SH-SY5Y (cell line): ENCODE data around the gene HSF4.

ENCODE experiments used
- GATA2 ChIP-seq: IDR thresholded peaks from 2 replicates; pipeline ENCODE4 v1.6.1; 2011; ENCODE audit warnings: mild to moderate bottlenecking, low read depth, low read length
- GATA3 ChIP-seq: IDR thresholded peaks from 2 replicates; pipeline ENCODE4 v1.6.1; 2011; ENCODE audit warnings: low read depth, mild to moderate bottlenecking, low read length, moderate library complexity

The HSF4 gene

GRCh38 chr16:67164599-67165061, at the start of gene HSF4:
Gene HSF4, plus strand, starts transcription at chr16:67164745. Its CDS starts 67 bp downstream, at chr16:67164812.
- TF ChIP-seq GATA3: no peak
- no peak for TF ChIP-seq GATA2

GRCh38 chr16:67114793-67115192, 49.8 kb upstream of the HSF4 start:
- TF ChIP-seq GATA3 (no peak), GATA2 (no peak)

GRCh38 chr16:67115639-67116038, 48.9 kb upstream of the HSF4 start:
- TF ChIP-seq GATA3: no peak
- no peak for TF ChIP-seq GATA2

GRCh38 chr16:67116388-67117311, 47.9 kb upstream of the HSF4 start:
- no peak for TF ChIP-seq GATA3
- no peak for TF ChIP-seq GATA2

GRCh38 chr16:67117716-67118115, 46.8 kb upstream of the HSF4 start:
- TF ChIP-seq GATA3: no peak
- TF ChIP-seq GATA2: no peak

GRCh38 chr16:67120025-67120424, 44.5 kb upstream of the HSF4 start:
- TF ChIP-seq GATA3: no peak
- no peak for TF ChIP-seq GATA2

GRCh38 chr16:67128417-67128816, 36.1 kb upstream of the HSF4 start:
- TF ChIP-seq GATA3: no peak
- no peak for TF ChIP-seq GATA2

GRCh38 chr16:67128887-67129286, 35.7 kb upstream of the HSF4 start:
- TF ChIP-seq GATA2 (no peak), GATA3 (no peak)

GRCh38 chr16:67129422-67129821, 35.1 kb upstream of the HSF4 start:
- TF ChIP-seq GATA3 (no peak), GATA2 (no peak)

GRCh38 chr16:67137605-67138004, 26.9 kb upstream of the HSF4 start:
- TF ChIP-seq GATA2: no peak
- no peak for TF ChIP-seq GATA3

GRCh38 chr16:67141391-67141790, 23.2 kb upstream of the HSF4 start:
- TF ChIP-seq GATA3 (no peak), GATA2 (no peak)

- TF ChIP-seq GATA2 (no peak), GATA3 (no peak)
Measured at GRCh38 chr16:67142342-67142741, 22.2 kb upstream of the HSF4 start.

- TF ChIP-seq GATA2 (no peak), GATA3 (no peak)
Measured at GRCh38 chr16:67144943-67145342, 19.6 kb upstream of the HSF4 start.

GRCh38 chr16:67145746-67146145, 18.8 kb upstream of the HSF4 start:
- TF ChIP-seq GATA2: no peak
- TF ChIP-seq GATA3: no peak

- TF ChIP-seq GATA2 (no peak), GATA3 (no peak)
Measured at GRCh38 chr16:67146523-67147357, 17.8 kb upstream of the HSF4 start.
